ENCODE measurements around the gene INO80C.

DNA sequence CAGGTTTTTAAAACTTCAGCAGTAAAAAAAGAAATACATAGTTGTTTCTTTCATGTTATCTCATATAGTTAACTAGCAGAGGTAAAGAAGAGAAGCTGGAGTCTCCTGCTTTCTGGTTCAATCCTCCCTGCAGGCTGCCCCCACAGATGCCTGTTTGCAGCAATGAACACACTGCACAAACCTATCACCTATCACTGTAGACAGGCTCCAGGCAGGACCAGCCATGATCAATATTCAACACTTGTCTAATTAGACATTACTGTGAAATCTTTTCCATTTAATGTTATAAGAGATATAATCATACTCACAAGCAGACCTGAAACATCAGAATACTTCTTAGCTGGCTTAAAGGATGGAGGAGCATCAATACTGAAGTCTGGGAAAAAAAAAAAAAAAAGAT lies 19.8 kb downstream of the INO80C start:
- TF ChIP-seq FOXA1 (IDR thresholded peaks at IDR 0.05) = no peak
- no peak for TF ChIP-seq SP1 (IDR thresholded peaks at IDR 0.05)
- no peak for TF ChIP-seq HDGF (IDR thresholded peaks at IDR 0.05; ENCODE audit: borderline replicate concordance)
- no peak for TF ChIP-seq FOXK2 (IDR thresholded peaks at IDR 0.05)
- TF ChIP-seq SUZ12 (IDR thresholded peaks at IDR 0.05) = no peak
- no peak for TF ChIP-seq TARDBP (IDR thresholded peaks at IDR 0.05)
- no peak for TF ChIP-seq BHLHE40 (IDR thresholded peaks at IDR 0.05; ENCODE audit: borderline replicate concordance)
- TF ChIP-seq ARNT (IDR thresholded peaks at IDR 0.05) = no peak
- no peak for TF ChIP-seq CTBP1 (IDR thresholded peaks at IDR 0.05; ENCODE audit: borderline replicate concordance)
- no peak for TF ChIP-seq L3MBTL2 (conservative IDR thresholded peaks at IDR 0.05)
